ENCODE measurements around the gene ATXN7L1.

DNA sequence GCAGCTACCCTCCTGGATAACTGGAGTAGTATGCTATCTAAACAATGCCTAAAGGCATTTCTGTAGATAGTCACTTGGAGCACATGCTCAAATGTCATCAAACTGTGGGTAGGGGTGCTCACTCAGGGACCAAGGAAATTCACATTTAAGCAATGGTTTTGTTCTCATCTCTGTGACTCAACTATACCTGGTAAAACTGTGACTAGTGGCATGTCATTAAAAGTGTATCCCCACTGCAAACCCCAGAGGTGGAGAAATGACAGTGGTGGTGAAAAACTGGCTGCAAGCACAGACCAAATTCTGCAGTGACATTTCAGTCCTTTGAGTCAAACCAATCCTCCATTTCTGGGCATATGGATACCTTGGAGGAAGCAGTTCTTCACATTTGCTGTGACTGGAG is 160.9 kb downstream of the ATXN7L1 start:
- TF ChIP-seq EP300 (IDR thresholded peaks at IDR 0.05): no peak
- TF ChIP-seq POLR2AphosphoS5 (IDR thresholded peaks at IDR 0.05): no peak
